Measurements from ENCODE around the gene NEK2.

The NEK2 gene

DNA sequence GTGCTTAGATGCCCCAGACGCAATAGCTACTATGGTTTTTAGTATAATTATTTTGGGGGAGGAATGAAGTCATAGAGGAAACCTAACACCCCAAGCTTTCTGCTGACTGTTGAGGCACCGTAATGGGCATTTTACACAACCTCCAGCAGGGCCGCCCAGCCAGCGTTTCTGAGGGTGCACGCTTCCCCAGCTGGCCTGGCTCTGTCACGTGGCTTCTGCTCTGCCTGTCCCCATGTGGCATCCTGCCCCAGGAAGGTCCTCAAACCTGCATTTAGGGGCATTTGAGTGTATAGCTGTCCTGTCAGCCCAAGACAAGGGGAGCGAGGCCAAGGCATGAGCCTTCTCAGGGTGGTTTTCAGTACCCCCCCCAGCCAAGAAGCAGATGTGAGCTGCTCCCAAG lies 10.4 kb upstream of the NEK2 start:
- H3F3A ChIP-seq (ENCODE audit: insufficient read depth): no peaks in the 10 kb centered on the region
- no peak overlapping the region for H3K4me3 ChIP-seq (ENCODE audit: insufficient read depth, low read length, poor library complexity, severe bottlenecking)
- TF ChIP-seq EZH2phosphoT487 (conservative IDR thresholded peaks at IDR 0.05; ENCODE audit: low read length): no peak
- TF ChIP-seq, protein P1, sequence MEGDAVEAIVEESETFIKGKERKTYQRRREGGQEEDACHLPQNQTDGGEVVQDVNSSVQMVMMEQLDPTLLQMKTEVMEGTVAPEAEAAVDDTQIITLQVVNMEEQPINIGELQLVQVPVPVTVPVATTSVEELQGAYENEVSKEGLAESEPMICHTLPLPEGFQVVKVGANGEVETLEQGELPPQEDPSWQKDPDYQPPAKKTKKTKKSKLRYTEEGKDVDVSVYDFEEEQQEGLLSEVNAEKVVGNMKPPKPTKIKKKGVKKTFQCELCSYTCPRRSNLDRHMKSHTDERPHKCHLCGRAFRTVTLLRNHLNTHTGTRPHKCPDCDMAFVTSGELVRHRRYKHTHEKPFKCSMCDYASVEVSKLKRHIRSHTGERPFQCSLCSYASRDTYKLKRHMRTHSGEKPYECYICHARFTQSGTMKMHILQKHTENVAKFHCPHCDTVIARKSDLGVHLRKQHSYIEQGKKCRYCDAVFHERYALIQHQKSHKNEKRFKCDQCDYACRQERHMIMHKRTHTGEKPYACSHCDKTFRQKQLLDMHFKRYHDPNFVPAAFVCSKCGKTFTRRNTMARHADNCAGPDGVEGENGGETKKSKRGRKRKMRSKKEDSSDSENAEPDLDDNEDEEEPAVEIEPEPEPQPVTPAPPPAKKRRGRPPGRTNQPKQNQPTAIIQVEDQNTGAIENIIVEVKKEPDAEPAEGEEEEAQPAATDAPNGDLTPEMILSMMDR (IDR thresholded peaks at IDR 0.05; ENCODE audit: insufficient read depth, low read length, poor library complexity, severe bottlenecking): no peak
- no peaks in the 10 kb centered on the region for H3K36me3 ChIP-seq (ENCODE audit: low read length)
- no peaks in the 10 kb centered on the region for H3K27me3 ChIP-seq (ENCODE audit: low read length)
- H3K9me3 ChIP-seq (ENCODE audit: insufficient read depth, low read length): no peaks in the 10 kb centered on the region
- no peak overlapping the region for H3K4me2 ChIP-seq (ENCODE audit: low read depth, low read length, poor library complexity, severe bottlenecking)
- no peaks in the 10 kb centered on the region for H3K79me2 ChIP-seq (ENCODE audit: insufficient read depth, low read length)
- H2AFZ ChIP-seq (ENCODE audit: low read depth, low read length, severe bottlenecking): no peak overlapping the region
- no peaks in the 10 kb centered on the region for H3K9me2 ChIP-seq (replicated peaks; ENCODE audit: insufficient read depth, low read length)
- H3K9ac ChIP-seq (ENCODE audit: low read length): no peak overlapping the region
- H3K27ac ChIP-seq (ENCODE audit: low read depth, low read length): no peak overlapping the region
- H4K20me1 ChIP-seq (ENCODE audit: low read depth, low read length): no peaks in the 10 kb centered on the region

DNA sequence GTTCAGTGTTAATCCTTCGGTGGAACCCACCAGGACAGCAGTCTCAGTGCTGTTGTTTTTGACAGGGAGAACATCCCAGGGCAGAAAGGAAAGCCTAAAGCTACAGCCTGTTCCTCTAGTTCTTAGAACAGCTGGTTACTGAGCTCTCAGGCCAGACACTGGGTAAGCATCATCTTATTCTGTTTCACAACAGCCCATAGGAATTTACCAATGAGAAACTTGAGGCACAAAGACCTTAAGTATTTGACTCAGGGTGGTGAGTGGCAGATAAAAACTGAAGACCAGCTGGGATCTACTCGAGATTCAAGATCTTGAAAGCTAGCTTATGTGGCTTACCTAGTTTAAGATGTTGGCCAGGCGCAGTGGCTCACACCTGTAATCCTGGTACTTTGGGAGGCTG lies 9.4 kb upstream of the NEK2 start:
- Histone ChIP-seq H3K9me3 (ENCODE audit: insufficient read depth, low read length) (no peaks in the 10 kb centered on the region), H3F3A (ENCODE audit: insufficient read depth) (no peaks in the 10 kb centered on the region), H3K36me3 (ENCODE audit: low read length) (no peaks in the 10 kb centered on the region), H3K9me2 (replicated peaks; ENCODE audit: insufficient read depth, low read length) (no peaks in the 10 kb centered on the region), H3K9ac (ENCODE audit: low read length) (no peak overlapping the region), H3K27ac (ENCODE audit: low read depth, low read length) (no peak overlapping the region), H2AFZ (ENCODE audit: low read depth, low read length, severe bottlenecking) (no peak overlapping the region), H3K4me2 (ENCODE audit: low read depth, low read length, poor library complexity, severe bottlenecking) (no peak overlapping the region), H4K20me1 (ENCODE audit: low read depth, low read length) (no peaks in the 10 kb centered on the region), H3K4me3 (ENCODE audit: insufficient read depth, low read length, poor library complexity, severe bottlenecking) (no peak overlapping the region), H3K27me3 (ENCODE audit: low read length) (no peaks in the 10 kb centered on the region), H3K79me2 (ENCODE audit: insufficient read depth, low read length) (no peaks in the 10 kb centered on the region)
- TF ChIP-seq, protein P1 (IDR thresholded peaks at IDR 0.05; ENCODE audit: insufficient read depth, low read length, poor library complexity, severe bottlenecking): no peak
- TF ChIP-seq EZH2phosphoT487 (conservative IDR thresholded peaks at IDR 0.05; ENCODE audit: low read length): no peak

DNA sequence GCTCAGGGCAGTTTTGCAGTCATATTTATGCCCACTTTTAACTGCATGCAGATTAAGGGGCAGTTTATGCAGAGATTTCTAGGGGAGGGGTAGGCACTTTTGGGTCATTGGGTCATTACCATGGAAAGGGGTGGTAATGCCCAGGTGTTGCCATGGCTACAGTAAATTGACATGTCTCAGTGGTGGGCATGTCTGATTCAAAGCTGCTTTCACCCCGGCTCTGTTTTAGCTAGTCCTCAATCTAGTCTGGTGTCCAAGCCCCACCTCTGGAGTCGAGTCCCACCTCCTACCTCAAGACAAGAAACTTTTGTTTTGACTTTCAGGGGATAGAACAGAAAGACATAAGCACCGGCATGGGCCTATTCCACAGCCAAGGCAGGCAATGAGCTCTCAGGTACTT lies 8.9 kb upstream of the NEK2 start:
- no peaks in the 10 kb centered on the region for H4K20me1 ChIP-seq (ENCODE audit: low read depth, low read length)
- H3F3A ChIP-seq (ENCODE audit: insufficient read depth): no peaks in the 10 kb centered on the region
- H3K79me2 ChIP-seq (ENCODE audit: insufficient read depth, low read length): no peaks in the 10 kb centered on the region
- TF ChIP-seq, protein P1 (IDR thresholded peaks at IDR 0.05; ENCODE audit: insufficient read depth, low read length, poor library complexity, severe bottlenecking): no peak
- TF ChIP-seq EZH2phosphoT487 (conservative IDR thresholded peaks at IDR 0.05; ENCODE audit: low read length): no peak
- H2AFZ ChIP-seq (ENCODE audit: low read depth, low read length, severe bottlenecking): no peak overlapping the region
- no peaks in the 10 kb centered on the region for H3K27me3 ChIP-seq (ENCODE audit: low read length)
- H3K9me2 ChIP-seq (replicated peaks; ENCODE audit: insufficient read depth, low read length): no peaks in the 10 kb centered on the region
- H3K4me3 ChIP-seq (ENCODE audit: insufficient read depth, low read length, poor library complexity, severe bottlenecking): no peak overlapping the region
- H3K4me2 ChIP-seq (ENCODE audit: low read depth, low read length, poor library complexity, severe bottlenecking): no peak overlapping the region
- H3K9me3 ChIP-seq (ENCODE audit: insufficient read depth, low read length): no peaks in the 10 kb centered on the region
- H3K9ac ChIP-seq (ENCODE audit: low read length): no peak overlapping the region
- H3K36me3 ChIP-seq (ENCODE audit: low read length): no peaks in the 10 kb centered on the region
- no peak overlapping the region for H3K27ac ChIP-seq (ENCODE audit: low read depth, low read length)

Data from SU-DHL-6 (cell line).